Gastrocnemius medialis (tissue), 4 donors: ENCODE measurements around the gene FIZ1. TPM values are rescaled to one million over a fixed set of nuclear protein-coding genes. Genes with fewer than 3 reads are reported as not detected.

ENCODE experiments used
- ATAC-seq, 2 donors: fragments of 150-250 bp; one replicate each; pipeline ENCODE4 v1.9.1; 2016
- DNase-seq, 2 donors: peaks; one replicate each; pipeline ENCODE4 v3.0.0-alpha.2; 2019
- H3K27ac ChIP-seq, 4 donors: fragments of 200-600 bp; sonication (generic); 1 replicate in 1 of 4; 2 replicates in 3 of 4; pipeline ENCODE4 v1.5.1; 2016 to 2018; ENCODE audit warnings: mild to moderate bottlenecking in 2 of 4, moderate library complexity in 1 of 4
- H3K27me3 ChIP-seq, 3 donors: fragments of 200-600 bp; sonication (generic) in 2 of 3; 1 replicate in 1 of 3; 2 replicates in 2 of 3; pipeline versions ENCODE4 v1.5.1 to v1.6.0; 2016 to 2019; ENCODE audit warnings: mild to moderate bottlenecking in 1 of 3, moderate library complexity in 1 of 3
- H3K36me3 ChIP-seq, 2 donors: fragments of 200-600 bp; sonication (generic) in 1 of 2; one replicate each; pipeline ENCODE4 v1.5.1; 2017 to 2018
- H3K4me1 ChIP-seq, 2 donors: fragments of 200-600 bp; sonication (generic) in 1 of 2; one replicate each; pipeline ENCODE4 v1.5.1; 2016 to 2017; ENCODE audit warnings: mild to moderate bottlenecking in 2 of 2
- H3K4me3 ChIP-seq, 4 donors: fragments of 200-600 bp; sonication (generic) in 3 of 4; 1 replicate in 1 of 4; 2 replicates in 3 of 4; pipeline ENCODE4 v1.5.1; 2016 to 2019; ENCODE audit warnings: mild to moderate bottlenecking in 2 of 4
- H3K9me3 ChIP-seq, 3 donors: fragments of 200-600 bp; sonication (generic) in 2 of 3; 1 replicate in 1 of 3; 2 replicates in 2 of 3; pipeline ENCODE4 v1.5.1; 2016 to 2019
- POLR2A ChIP-seq, 2 donors: fragments of 450-650 bp; IDR thresholded peaks; one replicate each; pipeline ENCODE4 v1.6.1; 2017; ENCODE audit warnings: antibody characterized with exemption in 2 of 2, mild to moderate bottlenecking in 2 of 2, moderate library complexity in 2 of 2
- in situ Hi-C, 4 donors: fragments of 200-750 bp; cut with MboI; loops; one replicate each; pipeline versions ENCODE4 v1.15.0 to v1.8.0; 2017; ENCODE audit warnings: low sequenced_read_pairs in 4 of 4
- intact Hi-C: fragments of 100-400 bp; cut with DNase I; formaldehyde crosslinking; loops from one replicate; pipeline ENCODE4 v1.15.1; 2023; ENCODE audit warnings: low total_unique reads
- total RNA-seq, 4 donors: library from RNA; depleted of rRNA; stranded (reverse); fragments of >200 nt; gene quantifications; one replicate each; pipeline versions ENCODE4 v1.1.0 to v1.2.3, GENCODE V29; 2016
- TF ChIP-seq, protein P1 (sequence below), 5 experiments: fragments of 450-650 bp in 3 of 5; fragments of 200-600 bp in 2 of 5; sonication (generic) in 2 of 5; IDR thresholded peaks in 4 of 5; conservative IDR thresholded peaks in 1 of 5; 1 replicate in 4 of 5; 2 replicates in 1 of 5; pipeline ENCODE4 v1.5.1; 2016 to 2019; ENCODE audit warnings: antibody characterized with exemption in 5 of 5, mild to moderate bottlenecking in 3 of 5, moderate library complexity in 3 of 5

The FIZ1 gene
- total RNA-seq, 4 donors from 2014 or later: 6.8 to 11.2 (median 7.4) TPM

DNA sequence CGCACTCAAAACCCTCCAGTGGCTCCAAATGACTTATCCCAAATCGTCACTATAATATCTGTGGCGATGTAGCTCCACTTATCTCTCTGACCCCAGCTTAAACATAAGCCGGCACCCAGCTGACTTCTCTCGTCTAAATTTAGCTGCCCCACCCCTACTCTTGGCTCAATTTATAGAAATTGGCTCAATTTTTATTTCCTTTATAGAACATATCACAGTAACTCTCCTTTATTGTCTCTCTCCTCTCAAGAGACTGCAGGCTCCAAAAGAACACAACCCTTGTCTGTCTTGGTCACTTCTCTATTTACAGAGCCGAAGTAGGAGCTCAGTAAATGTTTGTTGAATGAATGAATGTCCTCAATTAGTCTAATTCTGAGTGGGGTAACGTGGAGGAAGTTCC is 24.2 kb upstream of the FIZ1 start:
- H3K4me1 ChIP-seq: peaks cover 38 to 45% of the 10 kb centered on the region in 2 donors
- H3K36me3 ChIP-seq: peaks cover 0 to 7% of the 10 kb centered on the region in 2 donors
- peak overlapping the region; percentile 97 to 99 (median 98) for H3K27ac ChIP-seq
- in situ Hi-C loops (no loop called here), intact Hi-C loops (loop anchor here (5.0 kb wide), 1 partner anchor 216 kb away; the partner anchor contains the start of gene UBE2S)
- no peaks in the 10 kb centered on the region for H3K9me3 ChIP-seq
- H3K4me3 ChIP-seq: peak overlapping the region; percentile 3 to 77 (median 72)
- no peak for TF ChIP-seq POLR2A (IDR thresholded peaks at IDR 0.05)
- TF ChIP-seq, protein P1, sequence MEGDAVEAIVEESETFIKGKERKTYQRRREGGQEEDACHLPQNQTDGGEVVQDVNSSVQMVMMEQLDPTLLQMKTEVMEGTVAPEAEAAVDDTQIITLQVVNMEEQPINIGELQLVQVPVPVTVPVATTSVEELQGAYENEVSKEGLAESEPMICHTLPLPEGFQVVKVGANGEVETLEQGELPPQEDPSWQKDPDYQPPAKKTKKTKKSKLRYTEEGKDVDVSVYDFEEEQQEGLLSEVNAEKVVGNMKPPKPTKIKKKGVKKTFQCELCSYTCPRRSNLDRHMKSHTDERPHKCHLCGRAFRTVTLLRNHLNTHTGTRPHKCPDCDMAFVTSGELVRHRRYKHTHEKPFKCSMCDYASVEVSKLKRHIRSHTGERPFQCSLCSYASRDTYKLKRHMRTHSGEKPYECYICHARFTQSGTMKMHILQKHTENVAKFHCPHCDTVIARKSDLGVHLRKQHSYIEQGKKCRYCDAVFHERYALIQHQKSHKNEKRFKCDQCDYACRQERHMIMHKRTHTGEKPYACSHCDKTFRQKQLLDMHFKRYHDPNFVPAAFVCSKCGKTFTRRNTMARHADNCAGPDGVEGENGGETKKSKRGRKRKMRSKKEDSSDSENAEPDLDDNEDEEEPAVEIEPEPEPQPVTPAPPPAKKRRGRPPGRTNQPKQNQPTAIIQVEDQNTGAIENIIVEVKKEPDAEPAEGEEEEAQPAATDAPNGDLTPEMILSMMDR (IDR thresholded peaks at IDR 0.05 in 4 of 5, conservative IDR thresholded peaks at IDR 0.05 in 1 of 5): no peak
- DNase-seq (peak; percentile 50 to 58), ATAC-seq (peak; percentile 50 to 62)
- H3K27me3 ChIP-seq: no peaks in the 10 kb centered on the region

DNA sequence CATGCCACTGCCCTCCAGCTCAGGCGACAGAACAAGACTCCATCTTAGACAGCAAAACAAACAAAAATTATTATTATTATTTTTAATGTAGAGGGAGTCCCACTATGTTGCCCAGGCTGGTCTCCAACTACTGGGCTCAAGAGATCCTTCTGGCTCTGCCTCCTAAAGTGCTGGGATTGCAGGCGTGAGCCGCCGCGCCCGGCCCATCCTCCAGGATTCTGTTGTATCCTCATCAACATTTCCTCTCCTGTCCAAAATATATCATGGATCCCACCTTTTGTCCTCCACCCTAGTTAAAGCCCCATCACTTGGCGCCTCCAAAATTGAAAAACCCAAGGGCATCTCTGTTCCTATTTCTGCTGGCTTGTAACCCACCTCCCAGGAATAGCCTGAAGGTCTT is 23.8 kb upstream of the FIZ1 start:
- TF ChIP-seq POLR2A (IDR thresholded peaks at IDR 0.05): no peak
- TF ChIP-seq, protein P1 (IDR thresholded peaks at IDR 0.05 in 4 of 5, conservative IDR thresholded peaks at IDR 0.05 in 1 of 5): no peak
- DNase-seq: no peak
- Histone ChIP-seq H3K36me3 (peaks cover 0 to 7% of the 10 kb centered on the region in 2 donors), H3K9me3 (no peaks in the 10 kb centered on the region), H3K27me3 (no peaks in the 10 kb centered on the region), H3K4me3 (peak overlapping the region in 1 of 4 donors; percentile 77), H3K4me1 (peaks cover 39 to 46% of the 10 kb centered on the region in 2 donors), H3K27ac (peak overlapping the region; percentile 97 to 99 (median 98))
- in situ Hi-C loops (no loop called here), intact Hi-C loops (loop anchor here (5.0 kb wide), 1 partner anchor 216 kb away; the partner anchor contains the start of gene UBE2S)
- no peak for ATAC-seq

DNA sequence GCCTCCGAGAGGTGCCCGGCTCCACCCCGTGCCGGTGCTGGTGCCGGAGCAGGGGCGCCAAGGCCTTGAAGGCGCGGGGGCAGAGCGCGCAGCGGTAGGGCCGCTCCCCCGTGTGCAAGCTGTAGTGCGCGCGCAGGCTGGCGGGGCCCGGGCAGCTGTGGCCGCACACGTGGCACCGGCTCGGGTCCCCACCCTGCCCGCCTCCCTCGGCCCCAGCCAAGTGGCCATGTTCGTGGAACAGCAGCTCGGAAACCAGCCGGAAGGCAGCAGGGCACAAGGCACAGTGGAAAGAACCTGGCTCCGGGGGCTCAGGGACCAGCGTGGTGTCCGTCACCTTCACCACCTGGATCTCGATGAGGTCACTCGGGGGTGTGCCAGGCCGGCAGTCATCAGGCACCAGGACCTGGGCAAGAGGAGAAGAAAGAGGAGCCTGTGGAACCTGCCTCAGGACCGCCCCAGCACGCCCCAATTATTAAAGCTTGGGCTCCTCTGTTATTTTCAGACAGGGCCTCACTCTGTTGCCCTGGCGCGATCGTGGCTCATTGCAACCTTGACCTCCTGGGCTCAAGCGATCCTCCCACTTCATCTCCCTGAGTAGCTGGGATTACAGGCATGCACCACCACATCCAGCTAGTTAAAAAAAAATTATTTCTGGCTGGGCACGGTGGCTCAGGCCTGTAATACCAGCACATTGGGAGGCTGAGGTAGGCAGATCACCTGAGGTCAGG is 23.1 kb upstream of the FIZ1 start:
- intact Hi-C loops (loop anchor here (5.0 kb wide), 1 partner anchor 215 kb away; the partner anchor contains the start of gene UBE2S), in situ Hi-C loops (no loop called here)
- Histone ChIP-seq H3K4me3 (no peak overlapping the region), H3K36me3 (peaks cover 0 to 12% of the 10 kb centered on the region in 2 donors), H3K9me3 (no peaks in the 10 kb centered on the region), H3K4me1 (peaks cover 39 to 46% of the 10 kb centered on the region in 2 donors), H3K27me3 (no peaks in the 10 kb centered on the region), H3K27ac (peak overlapping the region; percentile 97 to 99 (median 98))
- DNase-seq (no peak), ATAC-seq (no peak)
- no peak for TF ChIP-seq POLR2A (IDR thresholded peaks at IDR 0.05)
- TF ChIP-seq, protein P1 (IDR thresholded peaks at IDR 0.05 in 4 of 5, conservative IDR thresholded peaks at IDR 0.05 in 1 of 5): no peak

DNA sequence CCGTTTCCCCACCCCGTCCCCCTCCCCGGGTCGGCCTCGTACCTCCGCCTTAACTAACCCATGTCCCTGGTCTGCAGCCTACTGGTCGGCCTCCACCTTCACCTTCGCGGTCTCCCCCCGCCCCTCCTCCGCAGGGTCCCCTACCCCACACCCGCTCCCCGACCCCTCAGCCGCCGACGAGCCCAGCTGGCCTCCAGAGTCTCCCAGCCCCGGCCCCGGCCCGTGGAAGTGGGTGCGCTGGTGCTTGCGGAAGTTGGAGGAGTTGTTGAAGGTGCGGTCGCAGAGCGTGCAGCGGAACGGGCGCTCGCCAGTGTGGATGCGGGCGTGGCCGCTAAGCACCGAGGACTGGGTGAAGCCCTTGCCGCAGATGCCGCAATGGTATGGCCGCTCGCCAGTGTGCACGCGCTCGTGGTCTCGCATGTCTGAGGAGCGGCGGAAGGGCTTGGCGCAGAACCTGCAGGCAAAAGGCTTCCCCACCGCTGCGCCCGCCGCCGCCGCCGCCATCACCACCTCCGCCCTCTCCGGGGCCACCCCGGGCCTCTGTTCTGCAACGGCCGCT is 22.4 kb upstream of the FIZ1 start:
- TF ChIP-seq, protein P1 (IDR thresholded peaks at IDR 0.05 in 4 of 5, conservative IDR thresholded peaks at IDR 0.05 in 1 of 5): no peak
- TF ChIP-seq POLR2A (IDR thresholded peaks at IDR 0.05): no peak
- DNase-seq (no peak), ATAC-seq (no peak)
- H3K27me3 ChIP-seq: no peaks in the 10 kb centered on the region
- intact Hi-C loops (loop anchor here (5.0 kb wide), 1 partner anchor 214 kb away; the partner anchor contains the start of gene UBE2S), in situ Hi-C loops (no loop called here)
- peak overlapping the region; percentile 97 to 99 (median 98) for H3K27ac ChIP-seq
- H3K4me1 ChIP-seq: peaks cover 39 to 46% of the 10 kb centered on the region in 2 donors
- H3K36me3 ChIP-seq: peaks cover 0 to 18% of the 10 kb centered on the region in 2 donors
- H3K4me3 ChIP-seq: no peak overlapping the region
- H3K9me3 ChIP-seq: no peaks in the 10 kb centered on the region
